HG03159 (cell line): ENCODE data around the gene ENO1.

Experiments
- ATAC-seq: cut with Tn5 transposase; IDR thresholded peaks from one replicate; pipeline ENCODE4 v1.9.1; 2021; ENCODE audit warnings: mild to moderate bottlenecking, moderate library complexity; ENCODE audit not compliant: unreplicated experiment

ENO1 gene

GRCh38 chr1:8814865-8815264, 63.6 kb downstream of the ENO1 start:
- no peak for ATAC-seq

- ATAC-seq: no peak
Measured at GRCh38 chr1:8813991-8814390, 64.5 kb downstream of the ENO1 start.

- ATAC-seq: no peak
Measured at GRCh38 chr1:8813016-8813763, 65.3 kb downstream of the ENO1 start.

GRCh38 chr1:8812081-8812480, 66.4 kb downstream of the ENO1 start:
- ATAC-seq: no peak
